Activated CD8-positive, alpha-beta memory T cell treated with anti-CD3 and anti-CD28 coated beads, Interleukin-2, amount 50 U/mL, for 1 hour (primary cell): Measurements from ENCODE around the gene CHEK2.
"Not testable (repeated sequence)": the region's sequence is repeated elsewhere in the genome, so short reads cannot be mapped to it uniquely, and the experiment has no call there.

Experiments
- DNase-seq: peaks from one replicate; pipeline ENCODE4 v3.0.0-alpha.2; 2020; ENCODE audit errors: extremely low read depth

Gene CHEK2

GRCh38 chr22:28741785-28742561, at the start of gene CHEK2, which contains the start of gene HSCB:
Gene CHEK2, minus strand, starts transcription at chr22:28741820. Its CDS starts 7,099 bp downstream, at chr22:28734721.
Gene HSCB, plus strand, starts transcription at chr22:28742039. Its CDS starts 57 bp downstream, at chr22:28742096.
- DNase-seq: peak; percentile 94

GRCh38 chr22:28791124-28791523, 49.5 kb upstream of the CHEK2 start:
- no peak for DNase-seq

- DNase-seq: no peak
Observed at GRCh38 chr22:28788601-28789000, 47.0 kb upstream of the CHEK2 start.

- DNase-seq: no peak
Observed at GRCh38 chr22:28783786-28784671, 42.4 kb upstream of the CHEK2 start.

GRCh38 chr22:28780296-28780695, 38.7 kb upstream of the CHEK2 start:
- no peak for DNase-seq

GRCh38 chr22:28779833-28780232, 38.2 kb upstream of the CHEK2 start:
- DNase-seq: no peak

- no peak for DNase-seq
Observed at GRCh38 chr22:28774378-28774777, 32.8 kb upstream of the CHEK2 start.

GRCh38 chr22:28773461-28773867, 31.8 kb upstream of the CHEK2 start:
- DNase-seq: no peak

- DNase-seq: peak; percentile 79
Observed at GRCh38 chr22:28772633-28773460, 31.2 kb upstream of the CHEK2 start, which contains the start of gene CCDC117. Gene CCDC117, plus strand, starts transcription at chr22:28772695. Its CDS starts 155 bp downstream, at chr22:28772850.

- no peak for DNase-seq
Observed at GRCh38 chr22:28771195-28771791, 29.7 kb upstream of the CHEK2 start.

- no peak for DNase-seq
Observed at GRCh38 chr22:28769394-28770085, 27.9 kb upstream of the CHEK2 start.

- DNase-seq: no peak
Observed at GRCh38 chr22:28768701-28769393, 27.2 kb upstream of the CHEK2 start.

- no peak for DNase-seq
Observed at GRCh38 chr22:28766628-28767027, 25.0 kb upstream of the CHEK2 start.

GRCh38 chr22:28762000-28762399, 20.4 kb upstream of the CHEK2 start:
- not testable (repeated sequence) for DNase-seq

- no peak for DNase-seq
Observed at GRCh38 chr22:28761449-28761755, 19.8 kb upstream of the CHEK2 start.

- no peak for DNase-seq
Observed at GRCh38 chr22:28759861-28760560, 18.4 kb upstream of the CHEK2 start.

- not testable (repeated sequence) for DNase-seq
Observed at GRCh38 chr22:28754512-28754911, 12.9 kb upstream of the CHEK2 start.

- DNase-seq: no peak
Observed at GRCh38 chr22:28750471-28750881, 8.9 kb upstream of the CHEK2 start.

- DNase-seq: no peak
Observed at GRCh38 chr22:28743852-28744251, 2.2 kb upstream of the CHEK2 start.

GRCh38 chr22:28742562-28742962, 942 bp upstream of the CHEK2 start:
- no peak for DNase-seq
